GM21737 (cell line): ENCODE data around the gene SMIM8.
A peak's percentile ranks its signal among the peaks of the same experiment; 100 is the strongest.
"Not testable (repeated sequence)": the region's sequence is repeated elsewhere in the genome, so short reads cannot be mapped to it uniquely, and the experiment has no call there.

ENCODE experiments used
- ATAC-seq: cut with Tn5 transposase; IDR thresholded peaks from one replicate; pipeline ENCODE4 v1.9.1; 2021; ENCODE audit warnings: mild to moderate bottlenecking, moderate library complexity; ENCODE audit not compliant: unreplicated experiment

The SMIM8 gene

DNA sequence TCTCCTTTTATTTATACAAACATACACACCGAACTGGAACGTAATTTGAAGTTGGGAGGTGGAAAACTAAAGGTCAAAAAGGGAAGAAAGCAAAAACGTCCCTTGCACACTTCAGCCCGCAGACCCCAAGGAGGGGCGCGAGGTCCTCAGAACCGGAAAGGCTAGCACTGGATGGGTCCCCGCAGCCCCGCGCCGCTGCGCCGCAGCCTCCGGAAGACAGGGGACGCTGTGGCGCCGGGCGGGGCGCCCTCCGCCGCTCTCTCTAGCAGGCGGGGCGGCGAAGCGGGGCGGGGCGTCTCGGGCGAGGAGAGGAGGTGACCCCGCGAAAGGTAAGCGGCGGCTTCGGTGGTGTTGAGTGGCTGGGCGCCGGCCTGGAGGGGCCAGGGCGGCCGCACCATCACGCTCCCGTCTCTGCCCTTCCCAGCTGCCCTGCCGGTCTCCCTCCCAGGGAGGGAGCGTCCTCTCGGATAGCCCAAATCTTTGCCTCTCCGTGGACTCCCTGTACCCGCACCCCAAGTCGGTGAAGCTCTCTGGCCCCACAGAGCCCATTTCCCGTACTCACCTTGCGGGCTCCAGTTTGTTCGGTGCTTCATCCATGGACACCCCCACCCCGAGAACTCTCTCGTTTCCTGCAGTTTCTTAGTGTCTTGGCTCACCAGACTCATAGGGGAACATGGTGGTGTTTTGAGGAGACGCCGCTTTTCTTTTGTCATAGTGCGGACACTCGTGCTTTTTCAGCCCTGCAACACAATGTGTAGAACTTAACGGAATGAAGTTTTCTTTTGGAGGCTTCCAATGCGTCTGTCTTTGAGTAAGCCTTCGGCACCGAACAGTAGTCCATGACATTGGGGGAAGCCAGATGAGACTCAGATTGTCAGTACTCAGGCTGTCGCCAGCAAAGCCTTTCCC lies at the start of gene SMIM8:
SMIM8 (plus strand) TSS at position 285 of the 909 bp plus-strand sequence. CDS start 14,444 bp downstream, outside the sequence.
- peak; percentile 99 for ATAC-seq

DNA sequence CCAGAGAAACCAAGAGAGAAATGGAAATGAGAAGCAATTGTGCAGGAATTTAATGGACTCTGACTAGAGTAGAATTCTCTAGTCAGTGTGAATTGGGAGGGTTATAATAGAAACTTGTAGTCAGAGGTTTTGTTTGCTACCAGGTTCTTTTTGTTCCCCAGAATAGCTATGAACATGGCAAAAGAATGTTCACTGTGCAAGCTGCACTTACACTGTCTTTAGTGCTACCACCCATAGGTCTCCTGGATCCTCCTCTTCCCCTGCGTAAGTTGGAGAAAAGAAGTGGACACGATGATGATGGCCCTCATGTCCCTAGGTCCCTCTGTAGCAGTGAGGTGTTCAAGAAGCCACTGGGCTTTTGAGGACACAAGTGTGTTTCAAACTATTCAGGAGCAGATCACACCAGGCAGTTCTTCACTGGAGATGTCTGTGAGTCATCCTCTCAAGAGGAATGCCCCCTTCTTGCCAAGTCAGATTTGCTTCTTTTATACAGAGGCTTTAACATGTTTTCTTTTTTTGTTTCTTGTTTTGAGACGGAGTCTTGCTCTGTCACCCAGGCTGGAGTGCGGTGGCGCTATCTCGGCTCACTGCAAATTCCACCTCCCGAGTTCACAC lies 47.6 kb upstream of the SMIM8 start:
- ATAC-seq, result no peak

GRCh38 chr6:87276624-87277023 lies 45.8 kb upstream of the SMIM8 start:
- ATAC-seq, result no peak

DNA sequence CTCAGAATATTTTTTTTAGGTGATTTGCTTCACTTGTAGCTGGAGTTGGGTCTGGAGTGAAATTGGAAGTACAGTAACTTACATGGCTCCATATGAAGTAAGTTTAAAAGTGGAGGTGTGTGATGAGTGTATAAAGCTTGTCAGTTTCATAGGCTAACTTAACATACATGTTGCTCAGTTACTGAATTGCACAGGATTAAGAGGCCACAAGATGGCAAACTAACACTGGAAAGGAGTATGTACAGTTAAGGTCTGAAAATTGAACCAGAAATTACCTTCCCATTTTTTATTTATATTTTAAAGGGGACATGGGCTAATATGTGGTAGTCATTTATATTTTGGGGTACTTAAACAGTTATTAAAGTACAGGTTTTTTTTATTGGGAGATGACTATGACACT lies 45.3 kb upstream of the SMIM8 start:
- no peak for ATAC-seq

GRCh38 chr6:87279196-87279595 lies 43.2 kb upstream of the SMIM8 start:
- ATAC-seq, result no peak

DNA sequence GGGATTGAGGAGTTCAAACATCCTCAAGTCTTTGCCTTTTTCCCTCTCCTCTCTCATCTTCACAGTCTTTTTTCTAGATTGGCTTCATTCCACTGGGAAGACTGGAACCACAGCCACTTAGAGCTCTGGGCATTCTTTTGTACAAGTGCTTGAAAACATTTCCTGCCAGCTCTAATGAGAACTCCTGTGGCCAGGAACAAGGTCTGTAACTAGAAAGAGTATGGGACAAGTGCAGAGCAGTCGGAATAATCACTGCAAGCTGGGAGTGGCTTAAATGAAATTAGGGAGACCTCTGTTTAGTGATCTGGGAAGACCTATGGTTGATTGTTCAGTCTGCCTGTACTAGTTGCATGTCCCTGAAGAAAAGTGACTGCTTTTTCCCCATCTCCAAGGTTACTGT lies 41.0 kb upstream of the SMIM8 start:
- ATAC-seq, result no peak

DNA sequence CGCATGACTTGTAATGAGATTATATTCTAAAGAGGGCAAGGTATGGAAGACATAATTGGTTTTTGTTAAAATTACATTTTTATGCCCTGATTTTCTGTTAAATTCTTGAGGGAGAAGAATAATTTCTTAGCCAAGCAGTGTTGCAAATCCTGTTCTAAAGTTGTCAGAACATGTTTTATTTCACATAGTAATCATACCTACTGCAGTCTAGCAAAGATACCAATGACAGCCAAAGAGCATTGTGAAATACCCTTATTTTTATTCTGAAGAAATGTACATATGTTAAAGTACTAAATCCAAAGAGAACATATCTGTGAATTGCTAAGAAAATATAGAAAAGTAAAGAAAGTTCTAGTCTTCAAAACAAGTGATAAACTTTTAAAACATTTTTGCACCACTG lies 39.6 kb upstream of the SMIM8 start:
- no peak for ATAC-seq

- no peak for ATAC-seq
Measured at GRCh38 chr6:87283461-87283860, 38.9 kb upstream of the SMIM8 start.

DNA sequence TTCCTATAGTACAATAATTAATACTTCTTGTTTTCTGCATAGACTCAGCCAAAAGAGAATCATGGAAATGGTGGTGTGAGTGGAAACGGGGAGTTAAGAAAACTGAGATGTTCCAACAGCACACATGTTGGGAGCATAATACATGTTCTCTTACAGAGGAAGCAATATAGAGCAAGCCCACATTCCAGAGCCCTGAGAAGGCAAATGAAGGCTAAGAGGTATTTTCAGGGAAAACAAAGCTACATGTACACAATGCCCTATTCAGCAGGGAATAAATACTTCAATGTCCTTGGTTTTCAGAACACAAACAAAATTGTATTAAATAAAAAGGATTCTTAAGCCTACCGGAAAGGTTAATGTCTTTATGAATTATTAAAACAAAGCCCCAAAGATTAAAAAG lies 35.1 kb upstream of the SMIM8 start:
- no peak for ATAC-seq

DNA sequence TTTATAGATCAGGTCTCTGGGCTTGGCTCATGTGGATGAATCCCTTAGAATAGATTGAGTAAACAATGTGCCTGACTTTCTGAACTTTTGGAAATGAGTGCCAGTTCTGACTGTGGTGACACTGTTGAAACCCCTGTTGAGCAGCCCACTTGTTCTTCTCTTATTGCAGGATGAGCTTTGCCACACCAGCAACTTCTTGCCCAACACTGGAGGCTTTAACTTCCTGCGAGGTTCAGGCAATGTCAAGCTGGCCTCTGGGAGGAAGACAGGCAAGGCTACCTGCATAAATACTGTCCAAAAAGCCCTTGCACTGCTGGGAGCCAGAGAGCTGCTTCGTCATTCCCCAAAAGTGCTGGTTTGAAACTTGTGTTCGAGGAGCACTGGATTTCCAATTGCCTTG lies 32.8 kb upstream of the SMIM8 start:
- ATAC-seq, result no peak

- no peak for ATAC-seq
Measured at GRCh38 chr6:87291883-87292282, 30.5 kb upstream of the SMIM8 start.

DNA sequence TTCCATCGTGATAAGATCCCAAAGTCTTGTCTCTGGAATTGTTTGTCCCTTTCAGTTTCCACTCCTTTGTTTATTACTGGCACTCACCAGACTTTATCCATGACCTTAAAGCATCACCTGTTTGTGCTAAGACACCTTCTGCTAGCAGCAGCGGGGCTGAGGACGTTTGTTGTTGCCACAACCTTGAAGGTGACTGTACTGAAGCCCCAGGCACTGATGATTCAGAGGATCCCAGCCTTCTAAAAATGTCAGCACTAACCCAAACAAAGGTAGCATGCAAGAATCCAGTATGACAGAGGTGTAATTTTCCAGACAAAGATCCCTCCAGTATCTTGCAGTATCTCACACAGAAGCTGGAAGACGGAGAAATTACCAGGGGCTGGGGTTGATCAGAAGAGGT lies 28.9 kb upstream of the SMIM8 start:
- ATAC-seq, result no peak

- no peak for ATAC-seq
Measured at GRCh38 chr6:87297119-87297518, 25.3 kb upstream of the SMIM8 start.

GRCh38 chr6:87301277-87301676 lies 21.1 kb upstream of the SMIM8 start:
- not testable (repeated sequence) for ATAC-seq

DNA sequence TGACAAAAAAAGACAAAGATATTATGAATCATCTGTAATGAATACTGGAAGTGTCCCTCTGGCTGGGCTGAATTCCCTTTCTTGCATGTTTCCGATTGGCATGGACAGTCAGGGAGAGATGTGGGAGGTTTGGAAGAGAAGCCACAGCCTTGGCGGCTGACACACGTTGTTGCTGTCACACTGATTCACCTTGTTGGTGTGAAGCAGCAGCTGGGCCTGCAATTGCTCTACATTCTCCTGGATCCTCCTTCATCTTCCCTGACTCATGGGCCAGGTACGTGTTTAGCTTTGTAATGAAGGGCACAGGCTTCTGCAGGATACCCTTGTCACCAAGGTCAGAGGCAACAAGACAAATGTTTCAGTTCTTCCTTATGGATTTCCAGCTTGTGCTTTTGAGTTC lies 13.4 kb upstream of the SMIM8 start:
- no peak for ATAC-seq

- ATAC-seq, result no peak
Measured at GRCh38 chr6:87312860-87313259, 9.5 kb upstream of the SMIM8 start.

DNA sequence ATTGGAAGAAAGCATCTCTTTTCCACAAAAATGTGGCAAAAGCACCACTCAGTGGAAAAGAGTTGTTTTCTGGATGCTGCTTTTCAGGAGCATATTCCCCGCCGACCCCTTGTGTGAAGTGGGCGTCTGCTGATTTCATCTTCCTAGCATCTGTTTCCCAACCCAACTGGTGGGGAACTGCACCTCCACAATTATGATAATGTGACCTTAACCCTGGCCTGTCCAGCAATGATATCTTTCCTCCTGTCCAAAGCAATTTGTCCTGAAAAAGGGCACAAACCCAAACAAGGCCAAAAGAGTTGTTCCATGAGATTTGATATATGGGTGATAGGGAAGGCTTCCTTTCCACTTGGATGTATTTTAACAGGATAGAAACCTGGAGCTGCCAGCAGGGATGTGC lies 7.3 kb upstream of the SMIM8 start:
- no peak for ATAC-seq

GRCh38 chr6:87319271-87319987 lies 3.0 kb upstream of the SMIM8 start:
- ATAC-seq, result no peak

DNA sequence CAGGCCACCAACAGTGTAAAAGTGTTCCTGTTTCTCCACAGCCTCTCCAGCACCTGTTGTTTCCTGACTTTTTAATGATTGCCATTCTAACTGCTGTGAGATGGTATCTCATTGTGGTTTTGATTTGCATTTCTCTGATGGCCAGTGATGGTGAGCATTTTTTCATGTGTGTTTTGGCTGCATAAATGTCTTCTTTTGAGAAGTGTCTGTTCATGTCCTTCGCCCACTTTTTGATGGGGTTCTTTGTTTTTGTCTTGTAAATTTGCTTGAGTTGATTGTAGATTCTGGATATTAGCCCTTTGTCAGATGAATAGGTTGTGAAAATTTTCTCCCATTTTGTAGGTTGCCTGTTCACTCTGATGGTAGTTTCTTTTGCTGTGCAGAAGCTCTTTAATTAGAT lies 1.5 kb downstream of the SMIM8 start:
- not testable (repeated sequence) for ATAC-seq

DNA sequence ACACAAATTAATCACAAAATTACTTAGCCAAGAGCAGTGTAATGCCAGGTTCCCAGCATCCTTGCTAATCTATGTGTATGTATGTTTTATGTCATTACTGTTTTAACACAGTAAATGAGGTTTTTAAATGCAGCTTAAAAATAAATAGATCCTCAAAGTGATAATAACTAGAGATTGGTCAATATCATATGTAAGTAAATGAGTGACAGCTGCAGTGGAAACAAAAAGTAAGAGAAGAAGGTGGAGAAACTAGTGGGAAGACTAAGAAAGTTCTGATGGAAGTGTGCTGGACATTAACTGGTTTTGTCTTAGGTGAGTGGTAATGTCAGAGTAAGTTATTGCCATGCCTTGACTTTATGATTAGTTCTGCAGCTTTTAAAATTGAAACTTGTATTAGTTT lies 8.6 kb downstream of the SMIM8 start:
- ATAC-seq, result no peak

- ATAC-seq, result no peak
Measured at GRCh38 chr6:87333033-87333432, 10.6 kb downstream of the SMIM8 start.
